GM19467 (cell line): ENCODE data around the gene RHBDL1.

Experiments
- ATAC-seq: cut with Tn5 transposase; IDR thresholded peaks from one replicate; pipeline ENCODE4 v1.9.1; 2021; ENCODE audit warnings: mild to moderate bottlenecking, moderate library complexity; ENCODE audit not compliant: unreplicated experiment

RHBDL1 gene

GRCh38 chr16:716768-717325 is 41.4 kb downstream of the RHBDL1 start:
- ATAC-seq, result no peak

DNA sequence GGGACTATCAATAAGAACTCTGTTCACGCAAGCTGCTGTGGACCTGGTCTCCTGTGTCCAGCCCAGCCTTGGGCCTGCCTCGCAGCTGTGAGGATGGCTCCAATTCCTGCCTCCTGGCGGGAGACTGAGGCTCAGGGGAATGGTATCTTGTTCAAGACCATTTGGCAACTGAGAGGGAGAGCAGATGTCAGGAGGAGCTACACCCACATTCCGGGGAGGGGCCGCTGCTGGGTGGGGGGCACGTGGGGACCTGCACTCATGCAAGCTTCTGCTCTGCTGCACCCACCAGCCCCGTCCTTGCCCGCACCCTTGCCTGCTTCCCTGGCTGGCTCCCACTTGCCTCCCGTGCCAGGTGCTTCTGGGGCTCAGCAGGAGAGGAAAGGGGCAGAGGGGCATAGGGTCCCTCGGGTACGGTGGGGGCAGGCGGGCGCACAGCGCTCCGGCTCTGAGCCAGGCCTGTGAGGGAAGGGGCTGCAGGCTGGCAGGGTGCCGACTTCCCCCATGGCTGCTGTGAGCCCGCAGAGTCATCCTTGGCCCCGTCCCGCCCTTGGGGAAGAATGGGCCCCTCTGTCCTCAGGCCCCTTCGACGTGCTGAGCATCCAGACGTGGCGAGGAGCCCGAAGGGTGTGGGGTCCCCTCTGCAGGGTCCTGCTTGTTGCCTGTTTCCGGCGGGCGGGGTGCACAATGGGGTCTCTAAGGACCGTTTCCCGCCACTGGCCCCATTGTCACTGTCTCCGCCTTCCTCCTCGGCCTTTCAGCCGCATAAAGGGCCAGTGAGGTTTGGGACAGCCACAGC is 42.2 kb downstream of the RHBDL1 start:
- no peak for ATAC-seq

GRCh38 chr16:718389-718788 is 42.9 kb downstream of the RHBDL1 start:
- ATAC-seq, result no peak

- ATAC-seq, result no peak
Observed at GRCh38 chr16:718922-719321, 43.5 kb downstream of the RHBDL1 start.

GRCh38 chr16:719815-720446 is 44.5 kb downstream of the RHBDL1 start:
- ATAC-seq, result no peak

DNA sequence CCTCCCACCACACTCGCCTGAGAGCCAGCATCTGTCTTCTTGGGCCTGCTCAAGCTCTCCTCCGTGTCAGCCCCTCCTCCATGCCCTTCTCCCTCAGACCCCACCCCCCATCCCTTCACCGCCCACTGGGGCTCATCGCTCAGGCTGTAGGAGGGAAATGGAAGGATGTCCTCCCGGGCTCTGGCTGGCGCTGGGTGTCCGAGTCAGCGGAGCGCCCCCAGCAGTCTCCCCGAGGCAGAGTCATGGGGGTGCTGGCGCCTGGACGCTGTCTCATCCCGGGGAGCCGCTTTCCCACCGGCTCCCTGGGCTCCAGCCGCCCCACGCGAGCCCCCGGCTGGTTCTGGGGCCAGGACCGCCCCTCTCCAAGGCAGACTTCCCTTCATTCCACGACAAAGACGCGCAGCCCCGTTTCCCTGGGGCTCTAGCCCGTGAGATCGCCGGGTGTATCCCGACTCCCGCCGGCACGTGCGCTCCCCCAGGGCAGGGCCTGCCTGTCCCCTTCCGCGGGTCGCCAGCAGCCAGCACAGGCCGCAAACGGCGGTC is 45.0 kb downstream of the RHBDL1 start:
- peak; percentile 8 for ATAC-seq

GRCh38 chr16:720990-721764 is 45.7 kb downstream of the RHBDL1 start, which contains the start of gene ANTKMT:
TSS of gene ANTKMT (plus strand) at chr16:721146. CDS start at chr16:721275, 129 bp downstream.
- peak; percentile 64 for ATAC-seq

DNA sequence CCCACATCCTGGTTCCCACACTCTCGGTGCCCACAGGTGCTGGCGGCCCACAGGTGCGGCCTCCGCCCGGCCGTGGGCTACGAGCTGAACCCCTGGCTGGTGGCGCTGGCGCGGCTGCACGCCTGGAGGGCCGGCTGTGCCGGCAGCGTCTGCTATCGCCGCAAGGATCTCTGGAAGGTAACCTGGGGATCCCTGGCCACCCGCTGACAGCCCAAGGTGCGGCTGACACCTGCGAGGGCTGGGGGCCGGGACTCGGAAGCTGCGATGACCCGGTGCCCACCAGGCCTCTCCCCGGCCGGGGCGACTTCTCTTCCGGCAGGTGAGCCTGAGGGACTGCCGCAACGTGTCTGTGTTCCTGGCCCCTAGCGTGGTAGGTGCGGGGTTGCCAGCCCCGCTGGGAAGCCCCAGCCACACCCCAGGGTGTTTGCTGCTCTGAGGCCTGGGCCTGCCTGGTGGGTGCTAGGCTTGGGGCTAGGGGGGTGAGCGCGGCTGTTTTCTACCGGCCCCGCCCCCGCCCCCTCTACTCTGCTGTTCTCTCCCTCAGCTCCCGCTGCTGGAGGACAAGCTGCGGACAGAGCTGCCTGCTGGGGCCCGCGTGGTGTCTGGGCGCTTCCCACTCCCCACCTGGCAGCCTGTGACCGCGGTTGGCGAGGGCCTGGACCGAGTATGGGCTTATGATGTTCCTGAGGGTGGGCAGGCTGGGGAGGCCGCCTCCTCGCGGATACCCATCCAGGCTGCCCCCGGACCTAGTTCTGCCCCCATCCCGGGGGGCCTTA is 46.5 kb downstream of the RHBDL1 start:
- no peak for ATAC-seq

GRCh38 chr16:722835-723633 is 47.6 kb downstream of the RHBDL1 start:
- no peak for ATAC-seq

- no peak for ATAC-seq
Observed at GRCh38 chr16:723695-724094, 48.2 kb downstream of the RHBDL1 start.

DNA sequence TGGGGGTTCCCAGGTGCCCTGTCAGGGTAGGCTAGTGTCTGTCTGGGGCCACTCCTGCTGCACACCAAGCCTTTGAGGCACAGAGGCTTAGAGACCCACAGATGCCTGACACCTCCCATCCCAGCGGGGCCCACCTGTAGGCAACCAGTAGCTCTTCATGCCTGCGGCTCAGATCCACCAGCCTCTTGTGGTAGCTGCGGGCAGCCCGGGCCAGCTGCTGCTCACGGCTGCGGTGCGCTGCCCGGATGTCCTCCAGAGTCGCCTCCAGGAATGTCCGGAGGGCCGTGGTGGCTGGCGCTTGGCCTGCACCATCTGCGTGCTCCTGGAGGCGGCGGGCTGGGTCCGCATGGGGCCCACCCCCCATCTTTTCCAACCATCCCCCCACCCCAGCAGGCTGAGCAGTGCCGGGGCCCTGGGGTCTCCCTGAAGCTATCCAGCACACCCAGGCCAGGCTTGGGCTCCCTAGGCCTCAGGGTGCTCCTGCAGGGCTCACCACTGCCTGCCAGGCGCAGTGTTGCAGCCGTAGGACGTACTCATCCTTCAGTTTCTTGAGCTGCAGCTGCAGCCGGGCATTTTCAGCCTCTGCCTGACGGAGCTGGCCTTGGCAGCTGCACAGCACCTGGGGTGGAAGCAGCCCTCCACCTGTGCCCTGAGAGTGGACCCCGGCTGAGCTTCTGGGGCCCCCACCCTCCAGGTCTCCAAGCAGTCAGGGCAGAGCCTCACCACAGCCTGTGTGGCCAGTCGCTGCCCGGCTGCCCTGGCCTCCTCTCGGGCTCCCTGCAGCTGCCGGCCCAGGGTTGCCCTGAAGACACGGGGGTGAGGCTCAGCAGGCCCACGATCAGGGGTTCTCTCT is 48.9 kb downstream of the RHBDL1 start:
- no peak for ATAC-seq

- ATAC-seq, result no peak
Observed at GRCh38 chr16:725041-725376, 49.5 kb downstream of the RHBDL1 start.

- no peak for ATAC-seq
Observed at GRCh38 chr16:725463-726187, 50.2 kb downstream of the RHBDL1 start.

DNA sequence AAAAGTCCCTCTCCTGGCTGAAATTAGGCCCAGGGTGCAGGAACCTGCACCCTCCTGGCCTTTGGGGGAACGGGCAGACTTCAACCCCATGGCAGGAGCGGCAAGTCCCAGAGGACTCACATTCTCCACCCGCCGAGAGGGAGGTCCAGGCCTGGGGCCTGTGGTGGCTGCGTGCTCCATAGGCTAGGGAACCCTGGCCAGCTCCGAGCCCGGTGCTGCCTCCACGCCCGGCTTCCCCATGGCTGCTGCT is 50.6 kb downstream of the RHBDL1 start:
- no peak for ATAC-seq

DNA sequence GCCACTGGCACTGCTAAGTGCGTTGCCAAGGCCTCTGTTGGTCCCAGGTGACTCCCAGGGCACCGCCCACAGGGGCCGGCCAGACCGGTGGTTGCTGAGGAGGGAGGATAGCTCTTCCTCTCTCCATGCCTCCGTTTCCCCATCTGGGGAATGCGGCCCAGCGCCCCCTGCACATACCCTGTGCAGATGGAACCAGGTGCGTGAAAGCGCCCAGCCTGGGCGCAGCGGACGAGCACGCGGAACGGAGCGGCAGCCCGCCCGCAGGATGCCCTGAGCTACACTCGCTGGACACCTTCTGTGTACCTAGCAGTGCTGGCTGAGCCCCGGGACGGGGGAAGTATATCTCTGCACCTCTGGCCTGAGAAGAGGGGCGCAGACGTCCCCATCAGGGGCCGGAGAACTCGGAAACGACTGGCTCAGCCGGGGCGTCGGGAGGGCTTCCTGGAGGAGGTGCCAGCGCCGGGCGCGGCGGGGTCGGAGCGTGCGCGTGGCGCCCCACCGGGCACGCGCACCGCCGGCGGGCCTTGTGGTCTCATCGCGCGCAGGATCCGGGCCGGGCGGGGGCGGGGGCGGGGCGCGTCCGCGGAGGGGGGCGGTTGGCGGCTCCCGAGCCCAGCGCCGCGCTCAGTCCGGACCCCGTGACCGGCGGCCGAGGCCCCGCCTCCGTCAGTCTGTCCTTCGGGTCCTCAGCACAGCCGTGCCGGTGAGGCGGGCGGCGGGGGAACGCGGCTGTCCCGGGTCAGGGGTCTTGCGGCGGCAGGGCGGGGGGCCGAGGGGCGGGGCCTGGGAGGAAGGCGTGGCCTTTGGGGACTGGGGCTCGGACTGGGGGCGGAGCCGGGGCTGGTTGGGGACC is 51.2 kb downstream of the RHBDL1 start, which contains the start of the genes CCDC78 and HAGHL:
Gene CCDC78, minus strand, starts transcription at position 6 of the 853 bp plus-strand sequence. CDS start 76 bp downstream, outside the sequence.
Gene HAGHL, plus strand, starts transcription at position 669 of the 853 bp plus-strand sequence. CDS start 404 bp downstream, outside the sequence.
- no peak for ATAC-seq

- no peak for ATAC-seq
Observed at GRCh38 chr16:727291-727977, 52.0 kb downstream of the RHBDL1 start.
